Vagina (tissue), 2 donors: ENCODE measurements around the gene GRIN2C.

Experiments used
- POLR2AphosphoS5 ChIP-seq, 2 donors: sonication (generic); formaldehyde crosslinking; IDR thresholded peaks; one replicate each; pipeline ENCODE4 v1.9.0; 2017; ENCODE audit warnings: antibody characterized with exemption in 2 of 2, mild to moderate bottlenecking in 2 of 2, low read depth in 1 of 2; ENCODE audit not compliant: insufficient read depth in 1 of 2
- TF ChIP-seq, protein P1 (sequence below), 3 experiments: fragments of 450-650 bp in 2 of 3; fragments of 200-600 bp in 1 of 3; sonication (generic) in 1 of 3; IDR thresholded peaks; one replicate each; pipeline ENCODE4 v1.5.1; 2017 to 2019; ENCODE audit warnings: antibody characterized with exemption in 3 of 3, mild to moderate bottlenecking in 2 of 3, moderate library complexity in 2 of 3

DNA sequence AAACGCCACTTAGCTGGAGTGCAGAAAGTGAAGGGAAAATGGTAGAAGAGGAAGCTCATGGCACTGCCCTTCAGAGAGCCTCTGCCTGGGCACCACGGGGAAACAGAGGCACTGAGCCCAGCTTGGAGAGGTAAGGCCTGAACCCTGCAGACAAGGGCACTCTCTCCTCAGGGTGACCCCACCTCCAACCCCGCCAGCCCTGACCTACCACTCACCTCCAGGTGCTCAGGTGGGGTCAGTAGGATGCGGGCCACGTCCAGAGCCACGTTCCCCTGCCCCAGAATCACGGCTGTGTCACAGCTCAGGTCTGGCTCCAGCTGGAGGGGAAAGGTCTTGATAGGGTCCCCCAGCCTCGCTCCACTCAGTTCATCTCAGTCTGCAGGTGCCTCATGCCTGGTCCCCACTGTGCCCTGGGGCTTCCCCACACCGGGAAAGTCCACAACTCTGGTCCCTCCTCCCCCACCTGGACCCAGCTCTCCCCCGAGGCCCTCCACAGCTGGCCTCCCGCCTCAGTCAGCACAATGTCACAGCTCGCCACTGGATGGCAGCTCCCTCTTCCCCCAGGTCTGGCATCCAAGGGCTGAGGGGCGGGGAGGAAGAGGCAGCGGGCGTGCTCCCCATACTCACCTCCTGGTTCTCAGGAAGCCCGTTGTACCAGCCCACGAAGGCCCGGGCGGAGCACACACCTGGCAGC lies 6.0 kb upstream of the GRIN2C start:
- TF ChIP-seq, protein P1, sequence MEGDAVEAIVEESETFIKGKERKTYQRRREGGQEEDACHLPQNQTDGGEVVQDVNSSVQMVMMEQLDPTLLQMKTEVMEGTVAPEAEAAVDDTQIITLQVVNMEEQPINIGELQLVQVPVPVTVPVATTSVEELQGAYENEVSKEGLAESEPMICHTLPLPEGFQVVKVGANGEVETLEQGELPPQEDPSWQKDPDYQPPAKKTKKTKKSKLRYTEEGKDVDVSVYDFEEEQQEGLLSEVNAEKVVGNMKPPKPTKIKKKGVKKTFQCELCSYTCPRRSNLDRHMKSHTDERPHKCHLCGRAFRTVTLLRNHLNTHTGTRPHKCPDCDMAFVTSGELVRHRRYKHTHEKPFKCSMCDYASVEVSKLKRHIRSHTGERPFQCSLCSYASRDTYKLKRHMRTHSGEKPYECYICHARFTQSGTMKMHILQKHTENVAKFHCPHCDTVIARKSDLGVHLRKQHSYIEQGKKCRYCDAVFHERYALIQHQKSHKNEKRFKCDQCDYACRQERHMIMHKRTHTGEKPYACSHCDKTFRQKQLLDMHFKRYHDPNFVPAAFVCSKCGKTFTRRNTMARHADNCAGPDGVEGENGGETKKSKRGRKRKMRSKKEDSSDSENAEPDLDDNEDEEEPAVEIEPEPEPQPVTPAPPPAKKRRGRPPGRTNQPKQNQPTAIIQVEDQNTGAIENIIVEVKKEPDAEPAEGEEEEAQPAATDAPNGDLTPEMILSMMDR (IDR thresholded peaks at IDR 0.05) = no peak
- TF ChIP-seq POLR2AphosphoS5 (IDR thresholded peaks at IDR 0.05; ENCODE audit: insufficient read depth in 1 of 2, low read depth in 1 of 2) = no peak
